ENCODE measurements around the gene PHGDH. TPM values are rescaled to one million over a fixed set of nuclear protein-coding genes. Genes with fewer than 3 reads are reported as not detected.

The PHGDH gene
- total RNA-seq, 4 donors from 2014 or later, result 0.86 to 7.1 (median 2.3) TPM; not detected in 1

GRCh38 chr1:119774746-119775490, 63.2 kb downstream of the PHGDH start:
- no peak for TF ChIP-seq POLR2A (IDR thresholded peaks at IDR 0.05)
- TF ChIP-seq, protein P1, sequence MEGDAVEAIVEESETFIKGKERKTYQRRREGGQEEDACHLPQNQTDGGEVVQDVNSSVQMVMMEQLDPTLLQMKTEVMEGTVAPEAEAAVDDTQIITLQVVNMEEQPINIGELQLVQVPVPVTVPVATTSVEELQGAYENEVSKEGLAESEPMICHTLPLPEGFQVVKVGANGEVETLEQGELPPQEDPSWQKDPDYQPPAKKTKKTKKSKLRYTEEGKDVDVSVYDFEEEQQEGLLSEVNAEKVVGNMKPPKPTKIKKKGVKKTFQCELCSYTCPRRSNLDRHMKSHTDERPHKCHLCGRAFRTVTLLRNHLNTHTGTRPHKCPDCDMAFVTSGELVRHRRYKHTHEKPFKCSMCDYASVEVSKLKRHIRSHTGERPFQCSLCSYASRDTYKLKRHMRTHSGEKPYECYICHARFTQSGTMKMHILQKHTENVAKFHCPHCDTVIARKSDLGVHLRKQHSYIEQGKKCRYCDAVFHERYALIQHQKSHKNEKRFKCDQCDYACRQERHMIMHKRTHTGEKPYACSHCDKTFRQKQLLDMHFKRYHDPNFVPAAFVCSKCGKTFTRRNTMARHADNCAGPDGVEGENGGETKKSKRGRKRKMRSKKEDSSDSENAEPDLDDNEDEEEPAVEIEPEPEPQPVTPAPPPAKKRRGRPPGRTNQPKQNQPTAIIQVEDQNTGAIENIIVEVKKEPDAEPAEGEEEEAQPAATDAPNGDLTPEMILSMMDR (IDR thresholded peaks at IDR 0.05 in 4 of 5, conservative IDR thresholded peaks at IDR 0.05 in 1 of 5), result no peak
- in situ Hi-C loops (cut with MboI; ENCODE audit: low sequenced_read_pairs in 4 of 4) (no loop called here), intact Hi-C loops (cut with DNase I; ENCODE audit: low total_unique reads) (no loop called here)
- DNase-seq, result no peak
- Histone ChIP-seq H3K9me3 (no peaks in the 10 kb centered on the region), H3K4me3 (no peak overlapping the region), H3K4me1 (peaks cover 5 to 9% of the 10 kb centered on the region in 2 donors), H3K27me3 (no peaks in the 10 kb centered on the region), H3K27ac (no peak overlapping the region), H3K36me3 (no peaks in the 10 kb centered on the region)
- ATAC-seq, result no peak

- in situ Hi-C loops (cut with MboI; ENCODE audit: low sequenced_read_pairs in 4 of 4) (no loop called here), intact Hi-C loops (cut with DNase I; ENCODE audit: low total_unique reads) (no loop called here)
- Histone ChIP-seq H3K4me3 (no peak overlapping the region), H3K27me3 (no peaks in the 10 kb centered on the region), H3K9me3 (no peaks in the 10 kb centered on the region), H3K4me1 (peaks cover 4 to 9% of the 10 kb centered on the region in 2 donors), H3K27ac (no peak overlapping the region), H3K36me3 (no peaks in the 10 kb centered on the region)
- DNase-seq (no peak), ATAC-seq (no peak)
- no peak for TF ChIP-seq POLR2A (IDR thresholded peaks at IDR 0.05)
- TF ChIP-seq, protein P1 (IDR thresholded peaks at IDR 0.05 in 4 of 5, conservative IDR thresholded peaks at IDR 0.05 in 1 of 5), result no peak
Measured at GRCh38 chr1:119778359-119778758, 66.6 kb downstream of the PHGDH start.

DNA sequence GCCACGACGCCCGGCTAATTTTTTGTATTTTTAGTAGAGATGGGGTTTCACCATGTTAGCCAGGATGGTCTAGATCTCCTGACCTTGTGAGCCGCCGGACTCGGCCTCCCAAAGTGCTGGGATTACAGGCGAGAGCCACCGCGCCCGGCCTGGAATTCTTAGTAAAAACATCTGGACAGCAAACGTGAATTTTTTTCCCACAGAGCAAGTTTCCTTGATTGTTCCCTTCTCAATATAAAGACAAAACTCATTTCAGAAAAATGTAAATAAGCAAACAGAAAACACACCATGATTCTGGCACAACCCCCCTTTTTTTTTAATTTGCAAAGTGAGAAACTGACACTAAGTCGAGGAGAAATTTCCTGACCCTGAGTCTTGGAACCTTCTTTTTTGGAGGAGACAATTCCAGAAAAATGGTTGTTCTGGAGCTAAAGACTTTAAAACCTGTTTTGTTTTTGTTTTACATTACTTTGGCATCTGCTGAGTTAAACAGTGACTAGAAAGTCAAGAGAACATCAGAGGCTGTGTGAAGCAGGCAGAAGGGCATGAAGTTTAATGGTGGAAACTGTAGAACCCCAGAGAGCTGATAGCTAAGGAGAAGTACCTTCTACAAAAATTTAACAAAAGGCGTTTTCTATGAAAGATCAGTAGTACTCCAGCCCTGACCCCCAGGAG, 67.3 kb downstream of the PHGDH start:
- ATAC-seq, result no peak
- peaks cover 0 to 4% of the 10 kb centered on the region in 2 donors for H3K4me1 ChIP-seq
- no peaks in the 10 kb centered on the region for H3K9me3 ChIP-seq
- no peak for DNase-seq
- intact Hi-C loops (cut with DNase I; ENCODE audit: low total_unique reads), result no loop called here
- H3K4me3 ChIP-seq, result no peak overlapping the region
- no peaks in the 10 kb centered on the region for H3K27me3 ChIP-seq
- no peaks in the 10 kb centered on the region for H3K36me3 ChIP-seq
- TF ChIP-seq POLR2A (IDR thresholded peaks at IDR 0.05), result no peak
- TF ChIP-seq, protein P1 (IDR thresholded peaks at IDR 0.05 in 4 of 5, conservative IDR thresholded peaks at IDR 0.05 in 1 of 5), result no peak
- H3K27ac ChIP-seq, result no peak overlapping the region
- in situ Hi-C loops (cut with MboI; ENCODE audit: low sequenced_read_pairs in 4 of 4), result no loop called here

DNA sequence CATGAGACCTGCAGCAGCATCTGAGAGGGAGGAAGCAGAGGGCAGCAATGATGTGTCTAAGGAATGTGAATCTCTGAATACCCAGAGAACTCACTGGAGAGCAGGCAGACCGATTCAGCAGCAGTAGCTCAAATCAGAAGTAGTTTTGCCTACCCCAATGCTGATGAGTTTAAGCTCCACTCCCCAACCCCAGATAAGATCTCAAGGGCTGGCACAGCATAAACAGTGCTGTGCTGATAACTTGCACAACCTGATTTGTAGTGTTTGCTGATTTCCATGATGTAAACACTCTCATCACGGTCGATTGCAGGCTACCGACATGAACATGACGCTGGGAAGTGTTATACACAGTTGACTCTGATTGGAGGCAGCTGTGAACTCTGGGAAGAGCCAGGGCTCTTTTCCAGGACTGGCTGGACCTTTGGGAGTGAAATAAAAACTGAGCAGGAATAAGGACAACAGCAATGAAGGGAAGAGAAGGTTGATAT, 68.2 kb downstream of the PHGDH start:
- Histone ChIP-seq H3K36me3 (no peaks in the 10 kb centered on the region), H3K27ac (no peak overlapping the region), H3K9me3 (no peaks in the 10 kb centered on the region), H3K27me3 (no peaks in the 10 kb centered on the region), H3K4me3 (peak overlapping the region in 1 of 4 donors; percentile 14), H3K4me1 (no peaks in the 10 kb centered on the region)
- TF ChIP-seq, protein P1 (IDR thresholded peaks at IDR 0.05 in 4 of 5, conservative IDR thresholded peaks at IDR 0.05 in 1 of 5), result no peak
- no peak for TF ChIP-seq POLR2A (IDR thresholded peaks at IDR 0.05)
- intact Hi-C loops (cut with DNase I; ENCODE audit: low total_unique reads), result no loop called here
- ATAC-seq (no peak), DNase-seq (no peak)
- in situ Hi-C loops (cut with MboI; ENCODE audit: low sequenced_read_pairs in 4 of 4), result no loop called here

Data from gastrocnemius medialis (tissue), 4 donors.